Mucosa of stomach (tissue), 1 donor: ENCODE data around the gene NFS1.
"Not testable (repeated sequence)": the region's sequence is repeated elsewhere in the genome, so short reads cannot be mapped to it uniquely, and the experiment has no call there.

Experiments
- H3K27me3 ChIP-seq: one replicate; pipeline ENCODE4 v1.7.0; 2013; ENCODE audit warnings: mild to moderate bottlenecking, low read length; ENCODE audit not compliant: control insufficient read depth, insufficient read depth
- H3K36me3 ChIP-seq: one replicate; pipeline ENCODE4 v1.7.0; 2013; ENCODE audit warnings: low read length; ENCODE audit not compliant: control insufficient read depth, insufficient read depth
- H3K4me1 ChIP-seq: one replicate; pipeline ENCODE4 v1.7.0; 2013; ENCODE audit warnings: mild to moderate bottlenecking, low read length; ENCODE audit not compliant: control insufficient read depth, insufficient read depth
- H3K4me3 ChIP-seq: one replicate; pipeline ENCODE4 v1.7.0; 2013; ENCODE audit warnings: low read length
- H3K9ac ChIP-seq: one replicate; pipeline ENCODE4 v1.7.0; 2013; ENCODE audit warnings: mild to moderate bottlenecking, low read length, moderate library complexity
- H3K9me3 ChIP-seq: one replicate; pipeline ENCODE4 v1.7.0; 2013; ENCODE audit warnings: mild to moderate bottlenecking, low read length, moderate library complexity; ENCODE audit not compliant: control insufficient read depth
- donor health status: Pancreatic carcinoma.

NFS1 gene

GRCh38 chr20:35700625-35701148 is 1.5 kb upstream of the NFS1 start:
- peaks cover 4% of the 10 kb centered on the region for H3K36me3 ChIP-seq
- no peak overlapping the region for H3K9ac ChIP-seq
- no peak overlapping the region for H3K4me3 ChIP-seq
- no peaks in the 10 kb centered on the region for H3K9me3 ChIP-seq
- H3K27me3 ChIP-seq = no peaks in the 10 kb centered on the region
- H3K4me1 ChIP-seq = peaks cover 8% of the 10 kb centered on the region

GRCh38 chr20:35699957-35700624 is 939 bp upstream of the NFS1 start:
- peaks cover 4% of the 10 kb centered on the region for H3K36me3 ChIP-seq
- peaks cover 8% of the 10 kb centered on the region for H3K4me1 ChIP-seq
- H3K9ac ChIP-seq = peak overlapping the region; percentile 89
- H3K27me3 ChIP-seq = no peaks in the 10 kb centered on the region
- H3K4me3 ChIP-seq = peak overlapping the region; percentile 90
- no peaks in the 10 kb centered on the region for H3K9me3 ChIP-seq

- H3K36me3 ChIP-seq = no peaks in the 10 kb centered on the region
Observed at GRCh38 chr20:35698298-35699126, 640 bp downstream of the NFS1 start.

DNA sequence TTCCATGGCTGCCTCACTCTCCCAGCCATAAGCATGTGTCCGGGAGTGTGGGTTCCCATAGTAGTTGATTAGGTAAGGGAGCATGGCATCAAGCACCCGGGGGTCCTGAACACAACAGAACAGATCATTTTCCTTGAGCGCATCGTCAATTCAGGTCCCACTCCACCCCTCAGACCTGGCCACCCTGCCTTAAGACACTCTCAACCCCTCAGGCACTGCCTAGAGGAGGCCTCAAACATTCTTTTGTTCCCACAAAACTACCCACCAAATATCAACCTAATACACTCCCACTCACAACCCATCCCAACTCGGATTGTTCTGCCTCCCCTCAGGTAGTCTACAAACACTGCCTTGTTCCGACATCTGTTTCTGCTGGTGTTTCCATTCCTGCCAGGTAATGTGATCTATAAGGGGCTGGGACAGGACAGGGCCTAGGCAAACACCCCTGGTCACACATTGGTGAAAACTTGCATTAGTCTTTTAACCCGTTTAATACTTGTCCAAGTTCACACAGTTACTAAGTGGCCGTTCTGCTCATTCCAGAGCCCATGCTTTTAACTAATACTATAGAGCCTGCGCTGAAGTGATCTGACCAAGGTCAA is 1.4 kb downstream of the NFS1 start:
- peaks cover 8% of the 10 kb centered on the region for H3K4me1 ChIP-seq
- H3K4me3 ChIP-seq = no peak overlapping the region
- no peaks in the 10 kb centered on the region for H3K9me3 ChIP-seq
- H3K27me3 ChIP-seq = no peaks in the 10 kb centered on the region
- H3K36me3 ChIP-seq = no peaks in the 10 kb centered on the region
- H3K9ac ChIP-seq = peak overlapping the region; percentile 89

More at GRCh38 chr20:35698298-35699126, 640 bp downstream of the NFS1 start:
- Histone ChIP-seq H3K9me3 (no peaks in the 10 kb centered on the region), H3K4me3 (peak overlapping the region; percentile 90), H3K9ac (peak overlapping the region; percentile 89), H3K27me3 (no peaks in the 10 kb centered on the region), H3K4me1 (peaks cover 8% of the 10 kb centered on the region)

DNA sequence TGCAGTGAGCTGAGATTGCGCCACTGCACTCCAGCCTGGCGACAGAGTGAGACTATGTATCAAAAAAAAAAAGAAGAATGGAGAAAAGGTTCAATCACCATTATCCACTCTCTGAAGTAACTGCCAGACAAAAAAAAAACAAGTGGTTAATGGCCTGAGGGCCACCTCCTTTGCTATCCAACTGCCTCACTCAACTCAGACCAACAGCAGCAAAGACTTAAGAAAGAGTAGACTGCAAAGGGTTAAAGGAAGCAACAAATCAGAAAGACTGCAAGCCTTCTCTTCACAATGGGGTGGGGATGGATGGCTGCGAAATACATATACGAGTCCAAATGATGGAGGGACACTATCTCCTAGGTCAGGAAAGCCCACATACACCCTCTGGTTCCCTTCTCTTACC is 3.2 kb downstream of the NFS1 start:
- H3K27me3 ChIP-seq = no peaks in the 10 kb centered on the region
- H3K9me3 ChIP-seq = no peaks in the 10 kb centered on the region
- H3K9ac ChIP-seq = no peak overlapping the region
- peaks cover 8% of the 10 kb centered on the region for H3K4me1 ChIP-seq
- no peak overlapping the region for H3K4me3 ChIP-seq
- H3K36me3 ChIP-seq = no peaks in the 10 kb centered on the region

DNA sequence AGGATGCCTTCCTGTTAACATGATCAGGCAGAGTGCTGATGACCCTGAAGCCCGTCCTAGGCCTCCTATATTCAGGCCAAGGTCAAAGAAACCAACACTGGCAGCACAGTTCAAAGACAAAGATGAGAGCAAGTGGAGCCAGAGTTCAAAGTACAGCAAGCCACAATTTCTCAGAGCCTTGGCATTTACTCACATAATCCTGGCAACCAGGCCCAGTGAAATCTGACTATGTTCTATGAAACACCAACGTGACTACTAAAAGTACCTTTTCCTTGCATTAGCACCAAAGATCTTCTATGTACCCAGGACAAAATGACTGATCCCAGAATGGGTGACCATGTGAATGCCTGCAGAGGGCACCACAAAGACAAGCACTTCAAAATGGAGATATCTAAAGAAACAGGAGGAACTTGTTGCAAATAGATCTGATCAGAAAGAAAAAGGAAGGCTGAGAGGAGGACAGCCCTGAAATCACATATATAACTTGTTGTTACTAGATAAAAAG is 3.9 kb downstream of the NFS1 start:
- H3K9me3 ChIP-seq = no peaks in the 10 kb centered on the region
- no peaks in the 10 kb centered on the region for H3K36me3 ChIP-seq
- H3K4me1 ChIP-seq = peaks cover 8% of the 10 kb centered on the region
- H3K4me3 ChIP-seq = no peak overlapping the region
- H3K27me3 ChIP-seq = no peaks in the 10 kb centered on the region
- no peak overlapping the region for H3K9ac ChIP-seq

DNA sequence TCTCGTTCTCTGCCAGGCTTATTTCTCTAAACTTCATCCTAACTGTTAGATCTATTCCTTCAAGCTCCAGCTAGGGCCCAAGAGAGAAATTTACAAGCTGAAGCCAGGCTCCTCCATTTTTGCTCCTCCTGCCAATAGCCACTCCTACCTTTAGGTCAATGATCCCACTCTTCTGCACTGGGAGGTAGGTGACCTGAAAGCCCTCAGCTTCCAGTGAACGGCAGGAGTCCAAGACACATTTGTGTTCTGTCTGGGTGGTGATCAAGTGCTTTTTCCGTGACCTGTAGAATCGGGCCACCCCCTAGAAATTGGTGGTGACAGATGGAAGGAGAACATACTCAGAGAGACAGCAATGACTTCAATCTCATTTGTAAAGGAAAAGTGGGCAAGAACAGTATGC is 8.9 kb downstream of the NFS1 start:
- H3K9me3 ChIP-seq = no peaks in the 10 kb centered on the region
- no peaks in the 10 kb centered on the region for H3K27me3 ChIP-seq
- no peaks in the 10 kb centered on the region for H3K36me3 ChIP-seq
- H3K4me3 ChIP-seq = no peak overlapping the region
- no peaks in the 10 kb centered on the region for H3K4me1 ChIP-seq
- no peak overlapping the region for H3K9ac ChIP-seq

DNA sequence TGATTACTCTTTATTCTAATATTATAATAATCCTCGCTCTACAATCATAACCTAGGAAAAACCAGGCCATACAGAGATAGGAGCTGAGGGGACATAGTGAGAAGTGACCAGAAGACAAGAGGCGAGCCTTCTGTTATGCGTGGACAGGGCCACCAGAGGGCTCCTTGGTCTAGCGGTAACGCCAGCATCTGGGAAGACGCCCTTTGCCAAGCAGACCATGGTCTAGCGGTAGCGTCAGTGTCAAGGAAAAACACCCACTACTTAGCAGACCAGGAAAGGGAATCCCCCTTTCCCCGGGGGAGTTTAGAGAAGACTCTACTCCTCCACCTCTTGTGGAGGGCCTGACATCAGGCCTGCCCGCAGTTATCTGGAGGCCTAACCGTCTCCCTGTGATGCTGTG is 12.3 kb downstream of the NFS1 start:
- not testable (repeated sequence) for H3K4me3 ChIP-seq, H3K27me3 ChIP-seq, H3K9me3 ChIP-seq, H3K9ac ChIP-seq, H3K36me3 ChIP-seq, H3K4me1 ChIP-seq

- H3K36me3 ChIP-seq, H3K27me3 ChIP-seq, H3K4me3 ChIP-seq, H3K9ac ChIP-seq, H3K9me3 ChIP-seq, H3K4me1 ChIP-seq: not testable (repeated sequence)
Observed at GRCh38 chr20:35685368-35685767, 13.8 kb downstream of the NFS1 start.

DNA sequence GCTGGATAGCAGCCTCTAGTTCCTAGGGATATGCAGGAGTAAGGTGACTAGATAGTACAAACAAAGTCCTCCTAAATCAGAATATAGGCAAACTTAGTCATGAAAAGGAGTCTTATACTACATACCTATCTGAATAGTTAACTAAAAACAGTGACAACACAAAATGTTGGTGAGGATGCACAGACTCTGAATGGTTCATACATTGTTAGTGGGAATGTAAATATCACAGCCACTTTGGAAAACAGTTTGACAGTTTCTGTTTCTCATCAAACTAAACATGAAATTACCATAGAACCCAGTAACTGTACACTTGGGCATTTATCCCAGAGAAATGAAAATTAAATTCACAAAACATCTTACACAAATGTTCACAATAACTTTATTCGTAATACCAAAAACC is 17.2 kb downstream of the NFS1 start:
- H3K36me3 ChIP-seq = no peaks in the 10 kb centered on the region
- H3K4me1 ChIP-seq = no peaks in the 10 kb centered on the region
- no peaks in the 10 kb centered on the region for H3K27me3 ChIP-seq
- no peaks in the 10 kb centered on the region for H3K9me3 ChIP-seq
- no peak overlapping the region for H3K4me3 ChIP-seq
- H3K9ac ChIP-seq = no peak overlapping the region

GRCh38 chr20:35680452-35681183 is 18.5 kb downstream of the NFS1 start:
- H3K4me1 ChIP-seq = no peaks in the 10 kb centered on the region
- H3K9ac ChIP-seq = no peak overlapping the region
- no peaks in the 10 kb centered on the region for H3K36me3 ChIP-seq
- no peaks in the 10 kb centered on the region for H3K9me3 ChIP-seq
- H3K4me3 ChIP-seq = no peak overlapping the region
- H3K27me3 ChIP-seq = no peaks in the 10 kb centered on the region
